GM18507 (cell line): ENCODE data around the gene PARN.
"Not testable (repeated sequence)": the region's sequence is repeated elsewhere in the genome, so short reads cannot be mapped to it uniquely, and the experiment has no call there.

Experiments
- DNase-seq: peaks from one replicate; pipeline ENCODE4 v3.0.0; 2011; ENCODE audit warnings: low read depth; ENCODE audit not compliant: insufficient read length; ENCODE audit errors: extremely low spot score
- FAIRE-seq: peaks from 2 replicates; lab custom pipeline; 2011; peaks lifted over from hg19 to GRCh38; lab: Jason Lieb, UNC

Gene PARN

GRCh38 chr16:14580926-14581325 is 49.1 kb downstream of the PARN start:
- FAIRE-seq, DNase-seq: not testable (repeated sequence)

- DNase-seq (no peak), FAIRE-seq (no peak)
Observed at GRCh38 chr16:14579266-14579665, 50.8 kb downstream of the PARN start.

GRCh38 chr16:14576532-14576931 is 53.5 kb downstream of the PARN start:
- DNase-seq (no peak), FAIRE-seq (no peak)

GRCh38 chr16:14576069-14576468 is 54.0 kb downstream of the PARN start:
- no peak for DNase-seq

GRCh38 chr16:14574698-14575415 is 55.2 kb downstream of the PARN start:
- FAIRE-seq, DNase-seq: not testable (repeated sequence)

More at GRCh38 chr16:14576069-14576468, 54.0 kb downstream of the PARN start:
- no peak for FAIRE-seq

- DNase-seq (no peak), FAIRE-seq (no peak)
Observed at GRCh38 chr16:14572535-14572934, 57.5 kb downstream of the PARN start.

GRCh38 chr16:14569213-14569612 is 60.8 kb downstream of the PARN start:
- no peak for DNase-seq

GRCh38 chr16:14566599-14566998 is 63.5 kb downstream of the PARN start:
- DNase-seq (no peak), FAIRE-seq (no peak)

More at GRCh38 chr16:14569213-14569612, 60.8 kb downstream of the PARN start:
- no peak for FAIRE-seq

GRCh38 chr16:14565688-14566025 is 64.4 kb downstream of the PARN start:
- no peak for DNase-seq
- FAIRE-seq, result no peak

GRCh38 chr16:14564861-14565687 is 65.0 kb downstream of the PARN start:
- FAIRE-seq (no peak), DNase-seq (no peak)

GRCh38 chr16:14564323-14564722 is 65.7 kb downstream of the PARN start:
- DNase-seq, result no peak
- no peak for FAIRE-seq

GRCh38 chr16:14562691-14563491 is 67.2 kb downstream of the PARN start:
- no peak for DNase-seq
- FAIRE-seq, result no peak

- no peak for FAIRE-seq
- no peak for DNase-seq
Observed at GRCh38 chr16:14560523-14560922, 69.5 kb downstream of the PARN start.

GRCh38 chr16:14559809-14560241 is 70.2 kb downstream of the PARN start:
- no peak for DNase-seq
- FAIRE-seq, result no peak

GRCh38 chr16:14553447-14553846 is 76.6 kb downstream of the PARN start:
- FAIRE-seq (no peak), DNase-seq (no peak)

GRCh38 chr16:14549789-14550153 is 80.3 kb downstream of the PARN start:
- FAIRE-seq, result no peak
- no peak for DNase-seq

GRCh38 chr16:14548933-14549788 is 80.9 kb downstream of the PARN start:
- no peak for FAIRE-seq
- DNase-seq, result no peak

GRCh38 chr16:14545346-14545884 is 84.6 kb downstream of the PARN start:
- FAIRE-seq (no peak), DNase-seq (no peak)

GRCh38 chr16:14544846-14545245 is 85.2 kb downstream of the PARN start:
- not testable (repeated sequence) for DNase-seq, FAIRE-seq
